NCI-H2196 treated with DMSO at 0.1 percent for 48 hours (cell line): ENCODE measurements around the gene GEMIN4.
A peak's percentile ranks its signal among the peaks of the same experiment; 100 is the strongest.
"Not testable (repeated sequence)": the region's sequence is repeated elsewhere in the genome, so short reads cannot be mapped to it uniquely, and the experiment has no call there.

ENCODE experiments used
- DNase-seq: peaks from one replicate; lab custom pipeline; 2025; ENCODE audit not compliant: unreplicated experiment; lab: John Stamatoyannopoulos, UW

Gene GEMIN4

GRCh38 chr17:781805-782731 is 30.0 kb upstream of the GEMIN4 start, which contains the start of the genes GLOD4 and MRM3:
TSS of gene GLOD4 (minus strand) at chr17:782280. CDS start at chr17:782255, 25 bp downstream.
TSS of gene MRM3 (plus strand) at chr17:782353. CDS start at chr17:782379, 26 bp downstream.
- peak; percentile 53 for DNase-seq

GRCh38 chr17:778096-778495 is 26.0 kb upstream of the GEMIN4 start:
- no peak for DNase-seq

DNA sequence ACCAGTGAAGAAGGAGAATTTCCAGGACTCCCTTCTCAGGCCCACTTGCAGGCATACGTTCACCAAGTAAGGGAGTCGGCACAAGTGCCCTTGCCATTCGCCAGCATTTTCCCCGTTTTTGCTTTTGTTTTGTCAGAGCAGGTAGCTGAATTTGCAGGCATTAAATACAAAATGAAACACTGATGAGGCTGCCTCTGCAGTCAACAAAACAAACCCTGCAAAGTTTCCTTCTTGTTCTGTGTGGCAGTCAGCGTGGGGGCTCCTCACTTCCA is 22.2 kb upstream of the GEMIN4 start:
- DNase-seq: no peak

GRCh38 chr17:773467-774312 is 21.6 kb upstream of the GEMIN4 start:
- DNase-seq: no peak

DNA sequence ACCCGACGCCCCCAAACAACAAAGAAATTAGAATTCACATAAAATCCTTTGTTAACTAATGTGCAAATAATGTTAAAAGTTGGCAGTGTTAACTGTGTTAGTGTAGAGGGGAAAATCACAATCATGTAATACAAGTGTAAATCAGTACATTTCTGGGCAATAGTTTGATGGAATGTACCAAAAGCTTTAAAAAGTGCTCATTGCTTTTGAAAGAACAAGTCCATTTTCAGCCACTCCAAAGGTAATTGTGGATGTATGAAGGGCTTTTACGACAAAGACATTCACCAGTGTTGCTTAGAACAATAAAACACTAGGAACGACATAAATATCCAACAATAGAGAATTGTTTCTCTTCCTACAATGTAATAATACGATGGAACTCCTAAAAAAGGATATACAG is 21.0 kb upstream of the GEMIN4 start:
- no peak for DNase-seq

GRCh38 chr17:767076-767475 is 15.0 kb upstream of the GEMIN4 start:
- no peak for DNase-seq

- no peak for DNase-seq
Measured at GRCh38 chr17:760371-760770, 8.3 kb upstream of the GEMIN4 start.

DNA sequence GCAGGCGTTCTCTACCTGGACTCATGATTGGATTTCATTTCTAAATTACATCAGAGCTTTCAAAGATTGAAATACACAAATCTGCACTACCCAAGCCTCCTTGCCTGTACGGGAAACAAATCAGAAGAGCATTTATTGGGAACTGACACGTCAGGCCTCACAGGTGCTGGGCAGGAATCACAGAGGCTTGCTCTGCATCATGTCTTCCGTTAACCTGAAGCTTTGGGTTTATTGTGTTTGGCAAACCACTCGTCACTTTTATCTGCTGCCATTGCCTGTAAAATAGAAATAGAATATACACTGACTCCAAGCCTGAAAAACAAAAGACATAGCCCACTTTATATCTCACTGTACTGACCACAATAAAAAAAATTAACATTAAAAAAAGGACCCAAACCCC is 7.9 kb upstream of the GEMIN4 start:
- DNase-seq: no peak

DNA sequence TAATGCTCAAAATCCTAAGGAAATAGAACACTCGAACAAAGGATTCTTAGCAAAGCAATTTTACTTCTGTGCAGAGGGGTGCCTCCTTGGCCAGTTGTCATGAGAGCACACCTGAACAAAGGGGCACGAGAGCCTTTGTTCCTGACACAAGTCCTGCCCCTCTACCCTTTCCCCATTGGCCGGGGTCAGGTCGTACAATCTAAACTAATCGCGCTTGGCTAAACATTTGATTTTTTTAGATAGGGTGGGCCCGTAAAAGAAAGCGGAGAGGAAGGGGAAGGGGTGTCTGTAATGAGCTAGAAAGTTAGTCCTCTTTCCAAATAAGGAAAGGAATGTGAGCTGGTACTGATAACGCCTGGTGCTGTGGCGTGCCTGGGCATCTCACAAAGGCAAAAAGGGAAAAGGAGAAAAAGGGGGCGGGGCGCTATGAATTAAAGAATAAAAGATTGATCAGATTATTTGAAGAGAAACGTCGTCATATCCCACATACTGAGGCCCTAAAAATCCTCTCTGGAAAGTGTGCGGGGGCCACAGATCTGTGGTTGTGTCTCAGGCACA is 4.0 kb upstream of the GEMIN4 start:
- not testable (repeated sequence) for DNase-seq

DNA sequence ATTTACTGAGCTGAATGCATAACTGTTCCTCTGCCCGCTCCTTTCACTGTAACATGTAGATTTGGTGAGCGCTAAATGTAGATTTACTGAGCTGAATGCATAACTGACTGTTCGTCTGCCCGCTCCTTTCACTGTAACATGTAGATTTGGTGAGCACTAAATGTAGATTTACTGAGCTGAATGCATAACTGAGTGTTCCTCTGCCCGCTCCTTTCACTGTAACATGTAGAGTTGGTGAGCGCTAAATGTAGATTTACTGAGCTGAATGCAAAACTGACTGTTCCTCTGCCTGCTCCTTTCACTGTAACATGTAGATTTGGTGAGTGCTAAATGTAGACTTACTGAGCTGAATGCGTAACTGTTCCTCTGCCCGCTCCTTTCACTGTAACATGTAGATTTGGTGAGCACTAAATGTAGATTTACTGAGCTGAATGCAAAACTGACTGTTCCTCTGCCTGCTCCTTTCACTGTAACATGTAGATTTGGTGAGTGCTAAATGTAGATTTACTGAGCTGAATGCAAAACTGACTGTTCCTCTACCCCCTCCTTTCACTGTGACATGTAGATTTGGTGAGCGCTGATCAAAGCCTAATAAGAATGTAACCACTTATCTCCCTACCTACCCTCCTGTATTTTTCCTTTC is 3.4 kb upstream of the GEMIN4 start:
- not testable (repeated sequence) for DNase-seq

DNA sequence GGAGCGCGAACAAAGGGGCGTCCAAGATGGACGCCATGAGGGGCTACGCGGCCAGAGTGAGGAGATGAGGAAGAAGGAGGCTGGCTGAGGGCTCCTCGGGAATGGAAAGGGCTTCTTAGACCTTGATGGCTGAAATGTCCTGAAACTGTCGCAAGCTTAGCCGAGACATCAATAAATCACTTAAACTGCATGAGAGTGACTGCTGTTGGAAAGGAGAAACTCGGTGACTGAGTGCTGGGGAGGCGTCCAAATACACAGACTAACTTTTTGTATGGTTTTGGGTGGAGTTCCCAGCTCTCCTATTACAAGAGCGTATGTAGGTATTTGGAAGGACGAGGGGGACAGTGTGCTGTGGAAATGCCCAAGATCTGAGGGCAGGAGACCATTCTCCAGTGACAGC is 1.4 kb upstream of the GEMIN4 start:
- no peak for DNase-seq

GRCh38 chr17:752620-753219 is 656 bp upstream of the GEMIN4 start:
- peak; percentile 0 for DNase-seq

DNA sequence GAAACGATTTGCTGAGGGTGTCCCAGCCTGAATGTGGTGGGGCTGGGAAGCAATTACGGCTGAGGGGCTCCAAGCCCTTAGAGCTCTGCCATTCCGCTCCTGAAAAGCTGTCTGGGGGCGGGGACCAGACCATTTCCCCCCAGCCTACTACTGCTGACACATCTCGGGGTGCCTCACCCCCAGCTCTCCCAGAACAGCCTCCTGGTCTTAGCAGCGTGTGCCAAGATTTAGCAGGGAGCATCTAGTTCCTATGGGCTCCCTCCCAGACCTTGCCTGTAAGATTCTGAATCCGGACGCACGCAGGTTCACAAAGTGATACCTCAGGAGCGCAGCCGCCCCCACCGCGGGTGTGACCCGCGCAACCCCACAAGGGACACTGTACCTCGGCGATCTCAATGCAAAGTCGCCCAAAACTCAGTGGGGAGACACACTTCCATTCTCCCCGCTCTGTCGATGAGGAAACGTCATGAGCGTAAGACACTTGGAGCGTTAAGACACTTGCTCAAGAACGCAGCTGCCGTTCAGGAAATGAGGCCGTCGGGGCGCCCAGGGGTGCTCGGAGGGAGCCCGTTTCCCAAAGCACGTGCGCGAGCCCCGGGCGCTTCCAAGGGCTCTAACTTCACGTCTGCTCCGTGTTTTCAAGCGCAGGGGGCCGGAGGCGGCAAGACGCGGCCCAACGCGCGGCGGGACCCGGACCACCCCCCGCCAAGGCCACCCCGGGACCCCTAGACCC is 629 bp downstream of the GEMIN4 start:
- no peak for DNase-seq

DNA sequence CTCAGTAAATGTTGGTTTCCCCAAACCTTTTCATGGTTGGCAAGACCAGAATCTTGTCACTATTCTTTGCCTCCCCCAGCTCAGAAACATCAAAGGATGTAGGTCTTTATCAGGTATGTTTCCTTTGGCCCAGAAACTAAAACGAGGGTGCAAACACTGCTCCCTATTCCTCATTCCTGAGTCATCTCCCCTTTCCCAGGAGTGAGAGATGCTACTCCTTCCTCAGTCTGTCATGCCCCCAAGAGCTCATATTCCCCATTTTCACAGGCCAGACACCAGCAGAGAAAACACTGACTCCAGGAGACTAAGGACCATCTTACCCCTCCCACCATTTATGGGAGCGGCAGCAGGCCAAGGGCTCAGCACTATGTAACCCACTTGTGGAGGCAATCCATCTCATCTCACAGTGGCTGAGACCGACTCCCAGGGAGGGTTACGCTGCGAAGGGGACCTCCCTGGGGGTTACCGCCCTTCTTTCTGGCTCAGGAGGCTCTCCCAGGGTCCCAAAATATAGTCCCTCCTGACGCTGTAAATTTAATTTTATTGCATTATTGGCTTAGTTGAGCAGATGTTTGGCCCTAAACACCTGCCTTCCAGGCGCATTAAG is 1.5 kb downstream of the GEMIN4 start:
- no peak for DNase-seq

GRCh38 chr17:749359-749758 is 2.7 kb downstream of the GEMIN4 start:
- DNase-seq: not testable (repeated sequence)

DNA sequence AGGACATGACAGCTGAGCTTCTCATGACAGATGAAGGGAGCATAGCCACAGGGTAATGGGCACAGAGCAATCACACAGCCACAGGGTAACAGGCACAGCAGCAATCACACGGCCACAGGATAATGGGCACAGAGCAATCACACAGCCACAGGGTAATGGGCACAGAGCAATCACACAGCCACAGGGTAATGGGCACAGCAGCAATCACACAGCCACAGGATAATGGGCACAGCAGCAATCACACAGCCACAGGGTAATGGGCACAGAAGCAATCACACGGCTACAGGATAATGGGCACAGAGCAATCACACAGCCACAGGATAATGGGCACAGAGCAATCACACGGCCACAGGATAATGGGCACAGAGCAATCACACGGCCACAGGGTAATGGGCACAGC is 3.5 kb downstream of the GEMIN4 start:
- not testable (repeated sequence) for DNase-seq

- DNase-seq: no peak
Measured at GRCh38 chr17:746783-747629, 5.1 kb downstream of the GEMIN4 start.

GRCh38 chr17:746181-746580 is 5.9 kb downstream of the GEMIN4 start:
- no peak for DNase-seq

- no peak for DNase-seq
Measured at GRCh38 chr17:745406-745805, 6.7 kb downstream of the GEMIN4 start.
